AG04449 (cell line): ENCODE results near the gene EML4.
"Not testable (repeated sequence)": the region's sequence is repeated elsewhere in the genome, so short reads cannot be mapped to it uniquely, and the experiment has no call there.

Experiments
- CTCF ChIA-PET: fragments of 350-600 bp; formaldehyde crosslinking; extraction: SDS; loops from one replicate; lab custom pipeline; 2021; ENCODE audit warnings: antibody characterized with exemption; lab: Yijun Ruan, JAX
- POLR2A ChIA-PET: fragments of 400-600, 350-600 bp; formaldehyde crosslinking; extraction: SDS; loops from one replicate; lab custom pipeline; 2020; ENCODE audit warnings: antibody characterized with exemption, inconsistent platforms; lab: Yijun Ruan, JAX
- DNase-seq: peaks from one replicate; pipeline ENCODE4 v3.0.0-alpha.2; 2010; ENCODE audit warnings: low read depth, low spot score
- H3K4me3 ChIP-seq: 2 replicates; pipeline ENCODE4 v1.5.1; 2011; ENCODE audit warnings: low read depth, mild to moderate bottlenecking, control low read depth, low read length
- CTCF ChIP-seq: IDR thresholded peaks from one replicate; pipeline ENCODE4 v1.5.1; 2011; ENCODE audit warnings: mild to moderate bottlenecking, moderate library complexity, low read length, control low read depth, inconsistent platforms; ENCODE audit not compliant: insufficient read depth; ENCODE audit errors: missing control alignments

Gene EML4

GRCh38 chr2:42132966-42133641 is 36.0 kb upstream of the EML4 start:
- peak overlapping the region; percentile 46 for H3K4me3 ChIP-seq
- DNase-seq, result peak; percentile 86
- ChIA-PET CTCF (interaction anchor here (0.8 to 1.5 kb wide), 6 partner anchors 12 to 281 kb away, joined by 3 to 8 read pairs (median 4); no protein-coding TSS in a partner anchor), POLR2A (interaction anchor here (0.5 to 1.9 kb wide), 8 partner anchors 9 to 557 kb away, joined by 3 to 27 read pairs (median 4); no protein-coding TSS in a partner anchor)
- no peak for TF ChIP-seq CTCF

GRCh38 chr2:42133771-42134195 is 35.4 kb upstream of the EML4 start:
- no peak for TF ChIP-seq CTCF
- no peak for DNase-seq
- ChIA-PET POLR2A (interaction anchor here (1.8 to 1.9 kb wide), 2 partner anchors 8 to 16 kb away, joined by 13 to 27 read pairs; no protein-coding TSS in a partner anchor), CTCF (interaction anchor here (1.5 kb wide), 1 partner anchor 281 kb away, joined by 5 read pairs; no protein-coding TSS in a partner anchor)
- H3K4me3 ChIP-seq, result peak overlapping the region; percentile 46

DNA sequence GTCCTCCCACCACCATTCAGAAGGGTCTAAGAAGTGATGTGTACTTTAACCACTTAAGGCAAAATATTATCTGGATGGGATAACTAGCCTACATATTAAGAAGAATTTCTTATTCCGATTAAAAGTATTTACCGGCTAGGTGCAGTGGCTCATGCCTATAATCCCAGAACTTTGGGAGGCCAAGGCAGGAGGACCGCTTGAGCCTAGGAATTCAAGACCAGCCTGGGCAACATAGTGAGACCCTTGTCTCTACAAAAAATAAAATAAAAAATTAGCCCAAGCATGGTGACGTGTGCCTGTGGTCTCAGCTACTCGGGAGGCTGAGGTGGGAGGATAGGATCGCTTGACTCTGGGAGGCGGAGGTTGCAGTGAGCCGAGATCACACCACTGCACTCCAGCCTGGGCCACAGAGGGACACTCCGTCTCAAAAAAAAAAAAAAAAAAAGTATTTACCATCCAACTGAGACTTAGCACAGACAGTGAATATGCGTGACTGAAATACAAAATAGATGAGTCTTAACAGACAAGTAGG is 34.7 kb upstream of the EML4 start:
- CTCF ChIA-PET, H3K4me3 ChIP-seq, DNase-seq: not testable (repeated sequence)
- POLR2A ChIA-PET, result interaction anchor here (0.7 kb wide), 1 partner anchor 41 kb away, joined by 3 read pairs; no protein-coding TSS in a partner anchor

- no peak for TF ChIP-seq CTCF
- no peak overlapping the region for H3K4me3 ChIP-seq
- ChIA-PET POLR2A (interaction anchor here (0.7 kb wide), 1 partner anchor 40 kb away, joined by 3 read pairs; no protein-coding TSS in a partner anchor), CTCF (interaction anchor here (0.6 to 1.1 kb wide), 3 partner anchors 39 to 1297 kb away, joined by 3 read pairs; no protein-coding TSS in a partner anchor)
- no peak for DNase-seq
Observed at GRCh38 chr2:42135381-42136312, 33.5 kb upstream of the EML4 start.

- no peak for TF ChIP-seq CTCF
- no peak overlapping the region for H3K4me3 ChIP-seq
- no peak for DNase-seq
- ChIA-PET POLR2A (no interaction called here), CTCF (interaction anchor here (1.1 kb wide), 1 partner anchor 38 kb away, joined by 3 read pairs; no protein-coding TSS in a partner anchor)
Observed at GRCh38 chr2:42136782-42137124, 32.4 kb upstream of the EML4 start.

DNA sequence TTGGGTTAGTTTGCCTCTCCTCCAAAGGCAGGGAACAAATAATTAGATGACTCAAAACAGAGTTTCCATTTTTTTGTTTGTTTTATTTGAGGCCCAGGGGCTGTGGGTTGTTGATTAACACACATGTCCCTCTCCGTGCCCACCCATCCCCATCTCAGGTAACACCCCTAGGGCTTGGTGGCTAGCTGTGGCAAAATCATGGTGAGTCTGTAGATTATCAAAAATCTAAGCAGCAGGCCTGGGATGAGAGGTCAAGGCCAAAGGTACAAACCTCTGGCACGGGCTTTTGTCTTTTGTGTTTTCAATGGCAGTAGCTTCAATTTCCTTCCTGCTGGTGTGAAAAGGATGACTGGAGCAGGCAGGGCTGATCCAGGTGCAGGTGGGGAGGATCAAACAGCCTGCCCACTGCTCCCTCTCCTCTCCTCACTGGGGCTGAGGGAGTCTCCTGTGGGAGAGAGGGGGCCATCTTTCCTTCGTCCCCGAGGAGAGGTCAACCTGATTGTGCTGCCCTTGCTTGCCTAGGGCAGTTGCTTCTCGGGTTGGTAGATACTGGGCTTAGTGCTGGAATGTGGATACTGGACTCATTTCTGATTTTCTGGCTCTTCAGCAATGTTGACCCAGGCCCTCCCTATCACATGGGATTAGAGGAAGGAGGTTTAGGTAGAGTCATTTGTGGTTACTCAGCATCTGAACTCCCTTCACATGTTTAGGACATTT is 31.9 kb upstream of the EML4 start:
- ChIA-PET CTCF (no interaction called here), POLR2A (no interaction called here)
- no peak for DNase-seq
- no peak for TF ChIP-seq CTCF
- H3K4me3 ChIP-seq, result no peak overlapping the region
